Caki2 (cell line): ENCODE measurements around the gene EPB41L4A. TPM values are rescaled to one million over a fixed set of nuclear protein-coding genes. Genes with fewer than 3 reads are reported as not detected.

Experiments
- DNase-seq: peaks from one replicate; pipeline ENCODE4 v3.0.0-alpha.2; 2015; ENCODE audit warnings: low read depth
- in situ Hi-C: cut with HindIII; loops from 2 replicates; pipeline ENCODE4 v1.10.0; 2016; ENCODE audit warnings: low sequenced_read_pairs, low pct_unique_long_range_greater_than_20kb, mixed read lengths
- total RNA-seq: library from RNA; depleted of rRNA; stranded (reverse); fragments of >200 nt; shearing (Covaris generic); gene quantifications from 2 replicates; pipeline ENCODE4 v1.2.3, GENCODE V29; 2014; ENCODE audit warnings: low replicate concordance

EPB41L4A gene
- total RNA-seq, 1 experiment from 2014 or later: 20.7 TPM

GRCh38 chr5:112205846-112206245 is 213.2 kb downstream of the EPB41L4A start:
- in situ Hi-C loops: no loop called here

GRCh38 chr5:112203229-112203628 is 215.8 kb downstream of the EPB41L4A start:
- in situ Hi-C loops: no loop called here
- no peak for DNase-seq

More at GRCh38 chr5:112205846-112206245, 213.2 kb downstream of the EPB41L4A start:
- no peak for DNase-seq

- DNase-seq: no peak
- in situ Hi-C loops: no loop called here
Measured at GRCh38 chr5:112202694-112203093, 216.4 kb downstream of the EPB41L4A start.

- in situ Hi-C loops: no loop called here
- DNase-seq: no peak
Measured at GRCh38 chr5:112201141-112201540, 217.9 kb downstream of the EPB41L4A start.

GRCh38 chr5:112200131-112200530 is 218.9 kb downstream of the EPB41L4A start:
- in situ Hi-C loops: no loop called here
- no peak for DNase-seq

- DNase-seq: no peak
- in situ Hi-C loops: no loop called here
Measured at GRCh38 chr5:112196584-112196983, 222.5 kb downstream of the EPB41L4A start.

GRCh38 chr5:112195924-112196323 is 223.2 kb downstream of the EPB41L4A start:
- in situ Hi-C loops: no loop called here
- no peak for DNase-seq

GRCh38 chr5:112192866-112193265 is 226.2 kb downstream of the EPB41L4A start:
- in situ Hi-C loops: no loop called here
- DNase-seq: no peak

GRCh38 chr5:112192072-112192471 is 227.0 kb downstream of the EPB41L4A start:
- in situ Hi-C loops: no loop called here
- no peak for DNase-seq

- DNase-seq: no peak
- in situ Hi-C loops: no loop called here
Measured at GRCh38 chr5:112189391-112189790, 229.7 kb downstream of the EPB41L4A start.

- no peak for DNase-seq
- in situ Hi-C loops: no loop called here
Measured at GRCh38 chr5:112186401-112186990, 232.6 kb downstream of the EPB41L4A start.

GRCh38 chr5:112183874-112184273 is 235.2 kb downstream of the EPB41L4A start:
- in situ Hi-C loops: no loop called here
- DNase-seq: no peak

- in situ Hi-C loops: no loop called here
- peak; percentile 34 for DNase-seq
Measured at GRCh38 chr5:112183103-112183711, 235.9 kb downstream of the EPB41L4A start.

GRCh38 chr5:112179290-112179689 is 239.8 kb downstream of the EPB41L4A start:
- in situ Hi-C loops: no loop called here
- no peak for DNase-seq

- DNase-seq: peak; percentile 23
- in situ Hi-C loops: no loop called here
Measured at GRCh38 chr5:112174959-112175594, 244.0 kb downstream of the EPB41L4A start.

- in situ Hi-C loops: no loop called here
- no peak for DNase-seq
Measured at GRCh38 chr5:112165897-112166737, 253.0 kb downstream of the EPB41L4A start.

GRCh38 chr5:112165399-112165798 is 253.7 kb downstream of the EPB41L4A start:
- in situ Hi-C loops: no loop called here
- DNase-seq: no peak

- no peak for DNase-seq
- in situ Hi-C loops: no loop called here
Measured at GRCh38 chr5:112163435-112163834, 255.6 kb downstream of the EPB41L4A start.

GRCh38 chr5:112161392-112161748 is 257.7 kb downstream of the EPB41L4A start:
- no peak for DNase-seq
- in situ Hi-C loops: no loop called here
